Posterior vena cava (tissue), 2 donors: ENCODE data around the gene TMPRSS13. TPM values are rescaled to one million over a fixed set of nuclear protein-coding genes. Genes with fewer than 3 reads are reported as not detected.

Source experiments
- DNase-seq: peaks from one replicate; pipeline ENCODE4 v3.0.0-alpha.2; 2020; ENCODE audit warnings: low spot score
- intact Hi-C, 2 donors: fragments of 100-400 bp; cut with DNase I; formaldehyde crosslinking; loops; one replicate each; pipeline versions ENCODE4 v1.14.1 to v1.14.2; 2022 to 2023
- total RNA-seq, 2 donors: library from RNA; stranded (reverse); fragmentation: NEBNext Ultra II Directional; extraction: Animal tissue kit (Norgen Biotek cat#: 25700); gene quantifications; one replicate each; pipeline ENCODE4 v1.2.1, GENCODE V29; 2021
- donor health status: DM: yes; HTN: yes; CAD: no.
- donor health status: DM: yes; HTN: yes; CAD: no.

The TMPRSS13 gene
- total RNA-seq, 2 donors from 2014 or later, result 0.24 to 0.37 TPM

DNA sequence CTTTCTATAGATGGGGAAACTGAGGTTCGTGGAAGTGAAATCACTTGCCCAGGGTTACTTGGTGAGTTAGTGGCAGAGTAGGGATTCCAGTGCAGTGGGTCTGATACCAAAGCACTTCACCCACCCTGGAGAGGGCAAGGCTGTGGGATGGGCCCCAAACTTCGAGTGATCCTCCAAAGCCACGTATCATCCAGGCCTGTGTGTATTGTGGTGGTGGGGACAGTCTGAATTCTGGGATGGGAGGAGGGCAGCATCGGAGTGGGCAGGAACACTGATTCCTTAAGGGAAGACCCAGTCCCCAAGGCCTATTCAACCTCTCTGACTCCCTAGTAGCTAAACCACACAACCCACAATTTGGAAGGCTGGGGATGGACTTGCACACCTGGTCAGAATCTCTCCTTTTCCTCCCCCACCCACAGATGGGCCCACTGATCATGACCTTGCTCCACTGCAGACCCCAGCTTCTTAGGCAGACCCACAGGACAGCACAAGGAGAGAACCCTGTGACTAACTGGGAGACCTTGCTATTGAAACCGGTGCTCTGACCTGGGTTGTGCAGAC lies 11.5 kb downstream of the TMPRSS13 start:
- intact Hi-C loops, result no loop called here
- DNase-seq, result peak; percentile 30

DNA sequence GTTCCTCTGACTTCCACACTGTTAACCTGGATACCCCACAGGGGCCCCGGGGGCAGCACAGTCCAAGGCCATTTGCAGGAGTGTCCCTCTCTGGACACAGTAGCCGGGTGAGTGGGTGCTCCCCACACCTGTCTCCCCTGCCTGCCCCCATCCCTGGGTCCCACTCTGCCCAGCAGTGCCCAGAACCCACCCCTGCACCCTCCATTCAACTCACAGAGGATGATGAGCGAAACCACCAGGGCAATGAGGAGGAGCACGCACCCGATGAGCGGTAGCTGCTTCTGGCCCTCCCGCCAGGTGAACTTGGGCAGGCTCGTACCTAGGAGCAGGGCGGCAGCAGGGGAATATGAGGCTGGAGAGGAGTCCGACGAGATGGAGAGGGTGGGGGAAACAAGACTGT lies 12.2 kb downstream of the TMPRSS13 start:
- intact Hi-C loops, result no loop called here
- peak; percentile 46 for DNase-seq

DNA sequence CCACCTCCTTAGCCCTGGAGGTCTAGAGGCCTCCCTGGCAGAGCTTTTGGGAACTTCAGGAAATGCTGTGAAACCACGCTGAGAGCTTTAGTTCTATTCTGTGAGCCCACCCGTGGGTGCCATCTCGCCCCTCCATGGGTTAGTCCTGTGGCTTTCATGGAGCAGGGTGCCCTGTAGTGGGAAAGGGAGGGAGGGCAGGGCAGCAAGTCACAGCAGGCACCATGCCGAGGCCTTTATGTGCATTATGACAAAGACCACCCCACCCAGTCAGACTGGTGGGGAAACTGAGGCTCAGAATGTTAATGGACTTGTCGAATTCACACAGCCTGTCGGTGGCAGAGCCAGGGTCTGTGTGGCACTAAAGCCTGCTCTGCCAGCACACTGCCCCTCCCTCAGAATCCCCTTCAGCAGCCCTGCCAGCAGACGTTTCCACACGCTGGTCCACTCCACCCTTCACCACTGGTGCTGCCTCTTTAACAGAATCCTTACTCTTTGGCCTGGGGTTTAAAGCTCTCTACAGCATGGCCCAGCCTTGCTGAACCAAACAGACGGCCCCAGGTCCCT lies 13.4 kb downstream of the TMPRSS13 start:
- DNase-seq, result no peak
- intact Hi-C loops, result no loop called here

DNA sequence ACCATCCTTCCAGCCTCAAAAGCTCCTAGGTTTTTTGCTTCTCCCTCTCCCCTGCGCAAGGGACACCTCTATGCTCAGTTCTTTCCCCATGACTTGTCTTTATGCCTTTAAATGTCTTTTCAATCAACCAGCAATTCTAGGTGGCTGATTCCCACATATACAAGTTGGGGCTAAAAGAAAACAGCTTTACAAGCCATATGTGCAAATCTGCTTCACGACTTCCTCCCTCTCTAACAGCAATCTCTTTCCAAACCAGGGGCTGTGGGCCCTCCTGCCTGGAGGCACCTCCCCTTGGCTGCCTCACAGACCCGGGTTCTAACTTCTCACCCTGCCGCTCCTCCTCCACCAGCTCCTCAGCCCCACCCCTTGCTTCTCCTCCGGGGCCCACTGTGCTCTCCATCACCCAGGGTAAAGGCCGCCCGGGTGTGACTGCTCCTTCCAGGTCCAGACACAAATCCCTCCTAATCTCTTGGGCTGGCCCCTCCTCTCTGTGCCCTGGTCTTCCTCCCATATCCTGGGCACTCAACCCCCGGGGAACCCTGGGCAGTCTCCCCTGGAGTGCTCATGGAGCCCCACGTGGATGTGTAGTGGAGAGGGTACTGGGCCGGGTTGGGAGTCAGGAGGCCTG lies 14.1 kb downstream of the TMPRSS13 start:
- intact Hi-C loops, result no loop called here
- DNase-seq, result no peak

DNA sequence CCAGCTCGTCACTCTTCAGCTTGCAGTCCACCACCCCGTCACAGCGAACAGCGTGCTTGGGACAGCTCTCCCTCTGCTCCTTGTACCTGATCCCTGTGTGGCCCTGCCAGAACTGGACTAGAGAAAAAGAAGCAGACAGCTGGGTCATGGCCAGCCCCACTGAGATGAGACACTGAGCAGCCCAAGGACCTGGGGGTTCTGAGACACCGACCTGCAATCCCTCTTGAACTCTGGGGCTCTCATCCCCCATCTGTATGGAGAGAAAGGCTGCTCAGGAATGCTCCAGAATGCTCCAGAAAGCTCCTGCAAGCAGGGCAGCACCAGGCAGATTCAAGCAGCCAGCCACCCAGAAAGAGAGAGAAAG lies 14.8 kb downstream of the TMPRSS13 start:
- intact Hi-C loops, result no loop called here
- DNase-seq, result no peak

DNA sequence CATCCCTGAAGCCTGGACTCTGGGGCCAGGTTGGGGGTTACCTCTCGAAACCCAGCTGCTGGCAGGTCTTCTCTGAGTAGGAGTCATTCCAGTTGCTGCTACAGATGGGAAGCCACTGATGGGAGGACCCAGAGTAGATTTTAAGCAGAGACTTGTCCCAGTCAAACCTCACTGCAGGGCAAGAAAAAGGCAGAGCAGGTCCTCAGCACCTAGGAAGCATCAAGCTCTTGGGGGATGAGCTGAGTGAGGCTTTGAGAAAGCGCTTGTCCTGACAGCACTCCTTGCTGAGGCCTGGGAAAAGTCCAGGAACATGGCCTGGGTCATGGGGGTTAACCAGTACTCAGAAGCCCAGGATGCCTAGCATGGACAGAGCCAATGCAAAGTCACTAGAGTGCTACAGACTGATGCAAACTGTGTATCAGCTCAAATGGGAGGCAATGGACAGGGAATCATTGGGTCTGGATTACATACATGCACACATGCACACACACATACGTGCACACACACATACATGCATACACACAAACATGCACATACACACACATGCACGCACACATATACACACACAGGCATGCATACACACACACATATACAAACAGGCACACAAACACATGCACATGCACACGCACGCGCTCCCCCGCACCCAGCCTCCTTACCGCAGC lies 15.3 kb downstream of the TMPRSS13 start:
- intact Hi-C loops, result no loop called here
- DNase-seq, result peak; percentile 67

DNA sequence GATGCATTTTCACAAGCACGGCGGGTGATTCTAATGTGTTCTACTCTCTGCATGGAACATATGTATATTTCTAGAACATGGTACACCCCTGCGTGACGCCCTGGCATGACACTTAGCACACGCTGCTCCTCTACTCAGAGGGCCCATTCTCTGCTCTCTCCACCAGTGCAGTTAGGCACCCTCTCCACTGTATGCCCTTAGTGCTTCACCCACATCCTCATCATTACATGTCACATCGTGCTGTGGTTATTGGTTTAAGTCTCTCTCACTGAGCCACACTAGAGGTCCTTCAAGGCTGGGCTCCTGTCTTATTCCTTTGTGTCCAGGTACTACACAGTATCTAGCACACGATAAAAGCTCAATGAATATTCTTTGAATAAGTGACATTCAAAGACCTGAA lies 16.7 kb downstream of the TMPRSS13 start:
- peak; percentile 17 for DNase-seq
- intact Hi-C loops, result no loop called here

DNA sequence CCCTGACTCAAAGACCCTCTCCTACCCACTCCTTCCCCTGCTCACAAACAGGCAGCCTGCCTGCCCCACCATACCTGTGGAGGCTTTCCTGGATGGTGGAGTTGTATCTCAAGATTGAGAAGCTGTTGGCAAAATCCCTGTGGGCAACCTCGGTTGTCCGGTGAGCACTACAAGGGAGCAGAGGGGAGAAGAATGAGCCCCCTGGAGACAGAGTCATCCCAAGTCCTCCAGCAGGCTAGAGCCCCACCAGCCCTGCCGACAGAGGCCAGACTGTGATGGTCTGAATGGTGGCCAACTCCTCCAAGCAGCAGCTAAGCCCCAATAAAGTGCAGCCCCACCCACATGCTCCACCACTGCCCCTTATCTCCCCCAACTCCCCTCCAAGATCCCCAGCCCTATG lies 17.5 kb downstream of the TMPRSS13 start:
- peak; percentile 45 for DNase-seq
- intact Hi-C loops, result no loop called here

DNA sequence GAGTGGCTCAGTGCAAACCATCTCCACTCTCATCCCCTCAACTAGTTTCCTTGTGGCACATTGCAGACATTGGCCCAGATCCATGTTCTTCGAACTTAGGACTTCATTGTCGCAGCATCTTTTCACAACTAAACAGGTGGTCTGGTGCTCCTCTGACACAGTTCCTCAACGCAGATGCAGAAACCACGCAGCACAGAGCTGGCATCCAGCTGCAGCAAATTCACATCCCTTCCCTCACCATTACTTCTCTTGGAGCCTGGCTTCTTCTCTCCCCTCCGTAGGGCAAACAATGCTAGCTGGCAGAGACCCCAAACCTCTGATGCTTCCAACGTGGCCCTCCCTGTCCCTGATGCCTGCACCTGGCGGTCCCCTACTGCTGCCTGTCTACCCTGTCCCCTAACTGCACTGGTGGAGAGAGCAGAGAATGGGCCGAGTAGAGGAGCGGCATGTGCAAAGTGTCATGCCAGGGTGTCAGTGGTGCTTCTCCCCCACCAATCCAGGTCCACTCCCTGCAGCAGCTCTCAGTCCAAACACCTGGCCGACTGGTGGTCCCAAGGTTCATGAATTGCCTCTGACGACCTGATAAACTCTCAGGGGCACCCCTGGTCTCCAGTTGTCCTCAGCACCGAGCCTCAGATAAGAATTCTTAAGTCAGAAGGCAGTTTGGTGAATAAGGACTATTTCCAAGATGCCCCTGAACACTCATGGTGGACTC lies 18.1 kb downstream of the TMPRSS13 start:
- intact Hi-C loops, result no loop called here
- DNase-seq, result peak; percentile 34

DNA sequence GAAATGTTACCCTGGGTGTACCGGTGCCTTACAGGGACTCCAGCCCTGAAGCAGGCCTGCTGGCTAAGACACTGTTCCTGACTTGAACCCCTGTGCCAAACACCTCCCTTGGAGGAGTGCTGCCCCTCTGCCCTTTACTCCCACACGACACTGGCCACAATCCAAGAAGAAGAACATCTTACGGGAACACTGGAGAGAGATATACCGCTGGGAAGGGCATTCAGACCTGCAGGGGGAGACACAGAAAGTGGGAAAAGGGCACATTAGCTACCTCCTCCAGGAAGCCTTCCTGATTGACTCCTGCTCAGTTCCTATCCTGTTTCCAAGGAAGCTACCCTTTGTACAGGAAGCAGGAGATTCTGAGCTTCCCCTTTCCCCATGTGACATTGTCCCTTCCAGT lies 18.7 kb downstream of the TMPRSS13 start:
- DNase-seq, result peak; percentile 62
- intact Hi-C loops, result no loop called here

DNA sequence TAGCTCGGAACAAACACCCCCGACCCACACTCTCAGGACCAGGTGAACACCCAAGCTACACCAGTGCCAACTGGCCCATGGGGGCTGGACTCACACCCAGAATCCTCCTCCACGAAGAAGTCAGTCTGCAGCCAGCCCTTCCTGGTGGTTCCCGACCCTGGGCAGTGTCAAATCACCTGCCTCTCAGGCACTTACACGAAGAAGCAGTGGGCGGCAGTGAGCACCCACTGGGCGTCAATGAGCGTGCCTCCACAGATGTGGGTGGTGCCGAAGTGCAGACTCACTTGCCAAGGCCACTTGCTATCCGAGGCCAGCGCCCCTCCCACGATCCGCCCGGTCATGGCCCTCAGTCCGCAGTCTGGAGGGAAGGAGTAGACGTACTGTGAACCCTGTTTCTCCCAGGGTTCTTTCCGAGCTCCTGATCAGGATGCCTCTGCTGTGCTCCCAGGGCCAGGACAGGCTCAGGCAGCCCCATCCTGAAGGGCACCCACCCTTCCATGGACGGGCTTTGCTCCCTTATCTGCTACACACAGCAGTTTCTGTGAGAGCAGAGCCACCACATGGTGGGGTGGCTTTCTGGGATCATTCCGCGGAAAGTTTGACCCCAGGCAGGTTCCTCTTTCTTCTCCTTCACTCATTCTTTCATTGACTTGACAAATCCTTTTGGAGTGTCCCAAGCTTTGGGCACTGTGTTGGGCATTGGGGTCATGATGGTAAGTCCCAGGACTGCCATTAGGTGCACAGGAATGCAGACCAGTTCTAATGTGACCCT lies 19.4 kb downstream of the TMPRSS13 start:
- intact Hi-C loops, result no loop called here
- DNase-seq, result peak; percentile 67

DNA sequence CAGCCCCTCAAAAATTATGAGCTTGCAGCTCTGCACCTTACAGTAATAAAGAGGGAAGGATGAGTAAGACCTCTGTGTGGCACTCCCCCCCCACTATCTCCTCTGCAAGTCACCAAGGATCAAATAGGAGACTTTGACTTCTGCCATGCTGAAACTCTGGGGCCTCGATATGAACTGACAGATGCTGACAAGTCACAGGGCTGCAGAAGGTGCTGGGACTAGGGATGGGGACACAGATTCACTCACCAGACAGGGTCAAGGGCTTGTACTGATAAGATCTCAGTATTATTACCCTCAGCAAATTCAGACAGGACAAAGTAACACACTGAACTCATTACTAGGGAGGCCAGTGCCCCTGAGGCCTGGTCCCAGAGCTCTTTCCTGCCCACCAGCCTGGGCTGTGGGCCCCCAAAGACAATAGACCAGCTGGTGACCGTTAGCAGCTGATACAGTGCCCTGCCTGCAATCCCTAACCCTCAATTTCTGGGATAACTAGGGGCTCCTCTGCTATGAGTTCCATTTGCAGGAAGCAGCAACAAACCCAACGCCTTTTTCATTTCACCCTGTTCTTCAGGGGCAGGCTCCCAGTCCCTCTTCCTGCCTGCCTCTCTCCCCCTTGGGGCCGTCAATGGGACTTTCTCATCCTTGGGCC lies 20.1 kb downstream of the TMPRSS13 start:
- no peak for DNase-seq
- intact Hi-C loops, result no loop called here

DNA sequence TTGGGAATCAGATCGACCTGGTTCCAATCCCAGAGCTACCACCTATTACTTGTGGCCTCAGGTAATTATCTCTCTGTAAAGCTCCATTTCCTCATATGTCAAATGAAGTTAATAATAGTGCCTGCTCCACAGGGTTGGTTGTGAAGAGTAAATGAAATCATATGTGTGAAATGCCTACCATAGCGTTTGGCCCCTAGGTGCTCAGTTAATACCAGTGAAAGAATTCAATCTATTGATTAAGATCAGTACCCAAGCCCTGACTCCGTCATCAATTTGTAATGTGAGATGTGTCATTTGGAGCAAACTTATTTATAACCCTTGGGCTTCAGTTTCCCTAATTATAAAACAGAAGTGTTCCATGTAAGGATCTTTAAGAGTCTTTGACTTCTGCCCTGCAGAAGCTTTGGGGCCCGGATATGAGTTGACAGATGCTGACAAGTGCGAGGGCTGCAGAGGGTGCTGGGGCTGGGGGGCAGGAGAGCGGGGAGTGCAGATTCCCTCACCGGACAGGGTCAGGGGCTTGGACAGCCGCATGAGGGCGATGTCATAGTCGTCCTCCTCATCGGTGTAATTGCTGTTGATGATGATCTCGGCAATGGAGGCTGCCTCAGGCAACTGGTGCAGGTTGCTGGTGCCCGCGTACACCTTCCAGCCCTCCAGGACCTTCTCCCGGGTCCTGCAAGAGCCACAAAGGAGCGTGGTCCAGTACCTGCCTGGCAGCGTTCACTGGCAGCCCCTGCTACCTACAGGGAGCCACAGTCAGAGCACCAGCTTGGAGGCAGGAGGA lies 20.9 kb downstream of the TMPRSS13 start:
- DNase-seq, result peak; percentile 43
- intact Hi-C loops, result no loop called here

DNA sequence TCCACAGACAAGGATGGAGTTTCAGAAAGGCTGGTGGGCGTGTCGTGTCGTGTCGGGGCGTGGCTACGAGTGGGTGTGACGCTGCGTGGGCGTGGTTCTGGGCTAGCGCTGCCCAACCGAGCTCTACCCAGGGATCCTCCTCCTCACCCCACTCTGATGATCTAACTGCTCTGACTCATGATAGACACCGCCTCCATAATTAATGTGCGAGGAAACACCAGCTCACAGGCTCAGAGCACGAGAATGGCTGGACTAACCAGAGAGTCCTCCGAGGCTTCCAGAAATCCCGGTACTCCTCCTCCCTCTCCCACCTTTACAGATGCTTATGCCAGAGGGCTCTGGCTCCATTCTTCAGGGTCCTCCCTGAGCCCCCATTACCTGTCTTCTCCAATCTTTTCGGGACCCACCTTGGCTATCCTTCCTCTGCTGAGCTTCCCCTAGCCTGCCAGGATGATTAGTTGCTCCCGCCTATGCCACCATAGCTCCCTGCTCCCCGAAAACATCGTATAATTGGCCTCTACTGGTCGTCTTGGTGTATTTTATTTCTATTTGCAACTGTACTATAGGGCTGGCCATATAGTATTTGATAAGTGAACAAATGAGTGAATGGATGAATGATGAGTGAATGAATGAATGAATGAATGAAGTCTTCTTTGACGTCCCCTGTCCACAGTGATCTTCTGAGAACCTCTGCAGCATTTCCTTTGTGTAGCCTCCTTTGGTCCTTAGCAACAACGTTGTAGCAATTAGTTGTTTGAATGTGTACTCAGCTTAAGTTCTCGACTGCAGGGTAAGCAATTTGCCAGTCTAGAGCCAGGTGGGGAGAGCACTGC lies 21.7 kb downstream of the TMPRSS13 start:
- DNase-seq, result peak; percentile 96
- intact Hi-C loops, result no loop called here

DNA sequence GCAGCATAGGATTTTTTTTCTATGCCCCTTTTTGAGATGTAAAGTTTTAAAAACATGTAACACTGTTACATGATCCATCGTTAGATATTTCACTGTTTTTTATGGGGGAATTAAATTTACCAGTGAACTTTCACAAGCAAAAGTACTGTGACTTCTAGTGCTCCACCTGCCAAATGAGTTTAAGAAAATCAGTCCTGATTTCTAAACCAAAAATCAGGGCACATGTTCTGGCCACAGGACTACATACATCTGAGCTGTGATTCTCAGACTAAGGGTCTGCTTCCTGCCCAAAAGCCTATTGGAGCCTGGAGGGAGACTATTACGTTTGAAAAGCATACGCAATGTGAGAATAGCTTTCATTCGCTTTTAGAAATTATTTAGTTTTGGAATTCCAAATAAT lies 22.5 kb downstream of the TMPRSS13 start:
- no peak for DNase-seq
- intact Hi-C loops, result no loop called here

DNA sequence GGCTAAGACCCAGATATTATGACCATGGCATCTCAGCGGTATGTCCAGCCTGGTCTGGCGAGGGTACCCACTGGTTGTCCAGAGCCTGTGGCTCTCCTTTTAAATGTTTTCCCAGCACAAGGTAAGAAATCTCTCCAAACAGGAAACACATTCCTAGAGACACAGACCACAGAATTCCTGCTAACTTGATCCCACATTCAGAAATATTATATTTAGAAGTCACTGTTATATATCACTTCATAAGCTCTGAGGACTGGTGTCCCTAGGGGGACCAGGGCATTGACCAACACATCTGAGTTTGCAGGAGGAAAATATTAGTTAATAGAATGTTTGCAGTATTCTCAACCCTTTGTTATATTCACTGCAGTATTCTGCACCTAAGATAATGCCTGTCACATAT lies 23.1 kb downstream of the TMPRSS13 start:
- intact Hi-C loops, result no loop called here
- no peak for DNase-seq

DNA sequence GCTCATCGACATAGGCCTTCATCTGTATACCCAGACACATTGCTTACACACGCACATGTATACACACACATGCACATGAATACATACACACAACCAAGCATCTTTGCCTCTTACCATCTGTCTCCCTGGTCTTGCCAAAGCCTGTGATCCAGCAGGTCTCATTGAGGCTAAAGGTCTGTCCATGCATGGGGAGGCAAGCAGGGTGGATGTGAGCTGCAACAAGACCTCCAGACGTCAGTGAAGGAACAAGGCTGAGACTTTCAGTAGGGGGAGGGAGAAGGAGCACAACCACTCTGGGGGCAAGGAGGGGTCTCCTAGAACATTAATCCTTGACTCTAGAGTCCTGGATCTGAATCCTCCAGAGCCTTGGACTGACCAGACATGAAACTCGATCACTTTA lies 23.7 kb downstream of the TMPRSS13 start:
- DNase-seq, result peak; percentile 13

More for the DNA sequence above, 23.7 kb downstream of the TMPRSS13 start:
- intact Hi-C loops, result no loop called here
